ENCODE results near the gene ZRANB2.

ZRANB2 gene

DNA sequence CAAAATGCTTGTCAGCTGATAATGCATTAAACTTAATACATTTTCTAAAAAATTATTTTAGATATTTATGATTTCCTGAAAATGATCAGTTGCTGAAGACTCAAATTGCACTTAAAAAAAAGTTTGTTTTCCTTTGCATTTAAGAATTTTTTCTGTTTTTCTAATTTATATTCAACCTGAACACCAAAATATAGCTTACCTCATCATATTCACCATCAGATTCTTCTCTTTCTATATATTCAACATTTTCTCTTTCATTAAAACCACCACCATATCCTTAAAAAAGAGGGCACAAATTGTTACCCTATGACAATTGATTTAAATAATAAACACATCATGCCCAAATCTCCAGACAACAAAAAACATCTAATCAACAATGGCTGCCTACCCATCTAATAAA is 8.6 kb downstream of the ZRANB2 start:
- H3K4me3 ChIP-seq (ENCODE audit: control insufficient read depth, low read depth, low read length) = no peak overlapping the region
- DNase-seq (ENCODE audit: low read depth) = no peak
- TF ChIP-seq, protein P1, sequence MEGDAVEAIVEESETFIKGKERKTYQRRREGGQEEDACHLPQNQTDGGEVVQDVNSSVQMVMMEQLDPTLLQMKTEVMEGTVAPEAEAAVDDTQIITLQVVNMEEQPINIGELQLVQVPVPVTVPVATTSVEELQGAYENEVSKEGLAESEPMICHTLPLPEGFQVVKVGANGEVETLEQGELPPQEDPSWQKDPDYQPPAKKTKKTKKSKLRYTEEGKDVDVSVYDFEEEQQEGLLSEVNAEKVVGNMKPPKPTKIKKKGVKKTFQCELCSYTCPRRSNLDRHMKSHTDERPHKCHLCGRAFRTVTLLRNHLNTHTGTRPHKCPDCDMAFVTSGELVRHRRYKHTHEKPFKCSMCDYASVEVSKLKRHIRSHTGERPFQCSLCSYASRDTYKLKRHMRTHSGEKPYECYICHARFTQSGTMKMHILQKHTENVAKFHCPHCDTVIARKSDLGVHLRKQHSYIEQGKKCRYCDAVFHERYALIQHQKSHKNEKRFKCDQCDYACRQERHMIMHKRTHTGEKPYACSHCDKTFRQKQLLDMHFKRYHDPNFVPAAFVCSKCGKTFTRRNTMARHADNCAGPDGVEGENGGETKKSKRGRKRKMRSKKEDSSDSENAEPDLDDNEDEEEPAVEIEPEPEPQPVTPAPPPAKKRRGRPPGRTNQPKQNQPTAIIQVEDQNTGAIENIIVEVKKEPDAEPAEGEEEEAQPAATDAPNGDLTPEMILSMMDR (conservative IDR thresholded peaks at IDR 0.05; ENCODE audit: control insufficient read depth, insufficient read depth, low read depth, low read length) = no peak

DNA sequence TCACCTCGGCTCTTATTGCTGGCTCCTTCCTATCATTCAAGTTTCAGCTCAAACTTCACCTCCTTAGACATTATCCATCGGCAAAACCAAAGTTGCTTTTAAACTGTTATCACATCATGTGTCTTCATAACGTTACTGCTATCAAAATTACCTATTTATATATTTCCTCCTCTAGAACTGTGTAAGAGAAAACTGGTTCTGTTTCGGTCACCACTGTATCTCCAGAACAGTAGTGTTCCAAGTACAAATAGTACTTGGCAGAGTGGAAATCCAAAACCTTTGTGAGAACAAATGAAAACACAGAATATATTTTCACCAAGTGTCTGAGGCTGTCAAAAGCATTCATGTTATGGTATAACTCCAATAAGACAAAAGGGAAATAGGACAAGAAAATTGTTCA is 9.1 kb downstream of the ZRANB2 start:
- DNase-seq (ENCODE audit: low read depth) = no peak
- TF ChIP-seq, protein P1 (conservative IDR thresholded peaks at IDR 0.05; ENCODE audit: control insufficient read depth, insufficient read depth, low read depth, low read length) = no peak
- H3K4me3 ChIP-seq (ENCODE audit: control insufficient read depth, low read depth, low read length) = no peak overlapping the region

DNA sequence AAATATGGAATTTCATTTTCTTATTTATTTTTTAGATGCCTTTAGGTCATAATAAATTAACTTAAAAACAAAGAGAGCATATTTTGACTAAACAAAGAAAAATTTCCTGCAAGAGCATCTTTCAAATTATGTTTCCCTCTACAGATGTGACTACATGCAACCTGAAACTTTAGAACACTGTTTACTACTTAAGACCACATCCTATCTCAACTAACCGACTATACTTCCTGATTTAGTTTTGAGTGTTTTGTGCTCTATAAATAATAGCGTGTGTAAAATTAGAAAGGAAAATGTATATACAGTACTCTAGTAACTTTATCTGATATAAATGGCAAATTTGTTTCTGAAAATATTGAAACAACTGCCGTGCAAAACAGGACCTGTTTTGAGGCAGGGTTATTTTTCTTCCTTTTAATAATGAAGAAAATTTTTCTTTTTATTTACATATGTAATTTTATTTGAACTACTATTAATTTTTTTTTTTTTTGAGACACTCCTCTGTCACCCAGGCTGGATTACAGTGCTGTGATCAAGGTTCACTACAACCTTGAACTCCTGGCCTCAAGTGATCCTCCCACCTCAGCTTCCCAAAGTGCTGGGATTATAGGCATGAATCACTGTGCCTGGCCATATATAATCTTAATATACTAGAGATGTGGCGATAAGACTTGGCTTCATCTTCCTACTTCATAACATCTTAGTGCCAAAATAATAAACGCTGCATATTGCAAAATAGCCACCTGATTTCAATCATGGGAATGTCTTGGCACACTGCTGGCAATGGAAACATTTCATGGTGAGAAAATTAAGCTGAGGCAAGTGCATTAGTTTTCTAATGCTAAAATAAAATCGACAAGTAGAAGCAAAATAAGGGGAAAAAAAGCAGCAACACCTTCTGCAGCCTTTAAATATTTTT is 12.3 kb downstream of the ZRANB2 start:
- no peak for DNase-seq (ENCODE audit: low read depth)
- TF ChIP-seq, protein P1 (conservative IDR thresholded peaks at IDR 0.05; ENCODE audit: control insufficient read depth, insufficient read depth, low read depth, low read length) = no peak
- no peak overlapping the region for H3K4me3 ChIP-seq (ENCODE audit: control insufficient read depth, low read depth, low read length)

DNA sequence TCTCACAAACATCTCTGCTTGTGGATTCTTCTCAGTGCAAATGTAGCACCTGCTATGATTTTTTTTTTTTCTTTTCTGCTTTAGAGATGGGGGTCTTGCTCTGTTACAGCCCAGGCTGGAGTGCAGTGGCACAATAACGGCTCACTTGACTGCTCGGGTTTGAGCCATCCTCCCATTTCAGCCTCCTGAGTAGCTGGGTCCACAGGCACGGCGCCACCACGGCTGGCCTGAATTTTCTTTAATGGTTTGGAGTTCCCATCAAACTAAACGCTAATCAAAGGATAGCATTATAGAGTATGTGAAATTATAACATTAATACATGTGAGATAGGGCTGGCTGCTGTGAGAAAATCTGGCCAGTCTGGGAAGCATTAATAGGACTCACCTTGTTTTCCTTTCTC is 26.0 kb downstream of the ZRANB2 start:
- H3K4me3 ChIP-seq (ENCODE audit: control insufficient read depth, low read depth, low read length) = no peak overlapping the region
- DNase-seq (ENCODE audit: low read depth) = no peak
- TF ChIP-seq, protein P1 (conservative IDR thresholded peaks at IDR 0.05; ENCODE audit: control insufficient read depth, insufficient read depth, low read depth, low read length) = no peak

GRCh38 chr1:71054281-71054731 is 26.5 kb downstream of the ZRANB2 start:
- no peak for DNase-seq (ENCODE audit: low read depth)
- no peak overlapping the region for H3K4me3 ChIP-seq (ENCODE audit: control insufficient read depth, low read depth, low read length)
- TF ChIP-seq, protein P1 (conservative IDR thresholded peaks at IDR 0.05; ENCODE audit: control insufficient read depth, insufficient read depth, low read depth, low read length) = no peak

DNA sequence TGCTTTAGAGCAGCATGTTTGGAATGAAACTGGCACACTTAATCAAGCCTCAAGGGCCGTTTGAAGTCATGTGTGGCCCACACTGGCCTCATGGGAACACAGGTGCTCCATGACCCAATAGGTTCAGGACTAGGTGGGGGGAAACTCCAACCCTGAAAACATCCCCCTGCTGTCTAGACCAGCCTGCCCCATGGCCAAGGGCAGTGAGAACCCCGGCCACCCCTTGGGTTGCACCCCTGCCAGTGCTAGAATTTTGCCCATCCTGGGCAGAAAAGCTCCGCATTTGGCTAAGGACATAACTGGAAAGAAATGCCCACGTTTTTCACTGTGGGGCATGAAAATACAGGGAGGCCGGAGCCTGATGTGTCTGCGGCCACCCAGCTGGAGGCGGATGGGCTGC is 27.1 kb downstream of the ZRANB2 start:
- TF ChIP-seq, protein P1 (conservative IDR thresholded peaks at IDR 0.05; ENCODE audit: control insufficient read depth, insufficient read depth, low read depth, low read length) = no peak
- DNase-seq (ENCODE audit: low read depth) = no peak
- no peak overlapping the region for H3K4me3 ChIP-seq (ENCODE audit: control insufficient read depth, low read depth, low read length)
